Measurements from ENCODE around the gene TMA16.

TMA16 gene

GRCh38 chr4:163568843-163569242 lies 74.4 kb downstream of the TMA16 start:
- H3F3A ChIP-seq (ENCODE audit: control insufficient read depth, insufficient read depth), result no peaks in the 10 kb centered on the region
- H4K20me1 ChIP-seq (ENCODE audit: control insufficient read depth, insufficient read depth, low read depth, low read length), result no peaks in the 10 kb centered on the region
- H3K79me2 ChIP-seq (ENCODE audit: control insufficient read depth, low read length), result no peaks in the 10 kb centered on the region
- 0 out of 2 replicates have a peak, but pooled peaks cover 4% of the 10 kb centered on the region for H3K36me3 ChIP-seq (ENCODE audit: control insufficient read depth, low read length)
- peaks cover 42% of the 10 kb centered on the region for H3K4me1 ChIP-seq (ENCODE audit: control insufficient read depth, low read length)
- 0 out of 2 replicates have a peak overlapping the region, but pooled peaks have one; percentile 9 for H3K4me2 ChIP-seq (ENCODE audit: low read length)
- no peak overlapping the region for H3K27ac ChIP-seq (ENCODE audit: low read depth, low read length)
- no peaks in the 10 kb centered on the region for H3K27me3 ChIP-seq (ENCODE audit: control insufficient read depth, low read length)
- TF ChIP-seq CTCF (IDR thresholded peaks at IDR 0.05; ENCODE audit: low read depth, low read length, poor library complexity, severe bottlenecking) (no peak), EZH2phosphoT487 (IDR thresholded peaks at IDR 0.05; ENCODE audit: borderline replicate concordance, low read length) (no peak)
- no peaks in the 10 kb centered on the region for H3K9me3 ChIP-seq (ENCODE audit: control insufficient read depth, insufficient read depth, low read length)
- no peak overlapping the region for H3K4me3 ChIP-seq (ENCODE audit: low read length)
- H3K9me2 ChIP-seq (replicated peaks; ENCODE audit: control insufficient read depth, low read length), result no peaks in the 10 kb centered on the region
